GM12878 (cell line): Measurements from ENCODE around the gene C11orf91.

Source experiments
- ATF7 ChIP-seq: fragments of 450-650 bp; IDR thresholded peaks from 2 replicates; pipeline ENCODE4 v1.6.1; 2016; ENCODE audit warnings: low read depth, mild to moderate bottlenecking
- CTCF ChIP-seq, 3 experiments: IDR thresholded peaks in 2 of 3; conservative IDR thresholded peaks in 1 of 3; 2 replicates each; pipeline ENCODE4 v1.5.1; 2011; ENCODE audit warnings: low read depth in 3 of 3, low read length in 3 of 3, mild to moderate bottlenecking in 3 of 3, control low read depth in 2 of 3, moderate library complexity in 2 of 3, inconsistent platforms in 1 of 3, mixed read lengths in 1 of 3; ENCODE audit not compliant: control insufficient read depth in 2 of 3, insufficient read depth in 1 of 3; ENCODE audit errors: extremely low read depth in 1 of 3
- EZH2 ChIP-seq: IDR thresholded peaks from 2 replicates; pipeline ENCODE4 v1.6.1; 2012; ENCODE audit warnings: low read depth, mild to moderate bottlenecking, control low read depth, inconsistent platforms, low read length, borderline replicate concordance; ENCODE audit not compliant: control insufficient read depth
- RAD21 ChIP-seq: IDR thresholded peaks from 2 replicates; pipeline ENCODE4 v1.6.1; 2011; ENCODE audit warnings: mild to moderate bottlenecking, low read depth, low read length, moderate library complexity; ENCODE audit not compliant: insufficient read depth
- SRF ChIP-seq, 2 experiments: IDR thresholded peaks; 2 replicates each; pipeline ENCODE4 v1.6.1; 2011; ENCODE audit warnings: low read depth in 2 of 2, low read length in 2 of 2, mild to moderate bottlenecking in 1 of 2, moderate library complexity in 1 of 2
- TCF12 ChIP-seq: IDR thresholded peaks from 2 replicates; pipeline ENCODE4 v1.6.1; 2011; ENCODE audit warnings: low read depth, mild to moderate bottlenecking, low read length
- USF2 ChIP-seq: IDR thresholded peaks from 2 replicates; pipeline ENCODE4 v1.6.1; 2011; ENCODE audit warnings: low read depth, low read length, improper control_type of control experiment, borderline replicate concordance
- TF ChIP-seq, protein P1 (sequence below): IDR thresholded peaks from 2 replicates; pipeline ENCODE4 v1.6.1; 2011; ENCODE audit warnings: borderline replicate concordance, low read depth, mild to moderate bottlenecking, moderate library complexity, mixed read lengths, low read length; ENCODE audit not compliant: insufficient read depth; ENCODE audit errors: extremely low read length

DNA sequence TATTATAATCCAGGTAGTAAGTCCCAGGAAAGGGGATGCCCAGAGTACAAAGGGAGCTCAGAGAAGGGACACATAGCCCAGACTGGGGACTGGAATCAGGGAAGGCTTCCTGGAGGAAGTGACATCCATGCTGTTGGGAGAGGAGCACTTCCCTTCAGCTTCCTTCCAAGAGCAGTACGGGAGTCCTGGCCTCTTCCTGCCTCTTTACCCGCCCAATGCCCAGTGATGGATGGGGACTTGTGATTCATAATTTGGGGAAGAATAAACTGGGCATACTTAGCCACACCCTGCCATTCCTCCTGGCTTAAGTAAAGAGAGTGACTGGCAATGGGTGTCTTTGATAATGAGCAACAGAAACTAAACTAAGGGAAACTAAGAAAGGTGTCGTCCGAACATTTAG, 11.5 kb downstream of the C11orf91 start:
- TF ChIP-seq TCF12 (no peak), ATF7 (no peak), SRF (IDR thresholded peaks at IDR 0.05; ENCODE audit: low read depth in 2 of 2, low read length in 2 of 2) (no peak), CTCF (IDR thresholded peaks at IDR 0.05 in 2 of 3, conservative IDR thresholded peaks at IDR 0.05 in 1 of 3; ENCODE audit: control insufficient read depth in 2 of 3, extremely low read depth in 1 of 3, insufficient read depth in 1 of 3, low read depth in 3 of 3, low read length in 3 of 3) (no peak), RAD21 (no peak), EZH2 (no peak), USF2 (no peak)
- TF ChIP-seq, protein P1, sequence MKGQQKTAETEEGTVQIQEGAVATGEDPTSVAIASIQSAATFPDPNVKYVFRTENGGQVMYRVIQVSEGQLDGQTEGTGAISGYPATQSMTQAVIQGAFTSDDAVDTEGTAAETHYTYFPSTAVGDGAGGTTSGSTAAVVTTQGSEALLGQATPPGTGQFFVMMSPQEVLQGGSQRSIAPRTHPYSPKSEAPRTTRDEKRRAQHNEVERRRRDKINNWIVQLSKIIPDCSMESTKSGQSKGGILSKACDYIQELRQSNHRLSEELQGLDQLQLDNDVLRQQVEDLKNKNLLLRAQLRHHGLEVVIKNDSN = no peak
